NB4 (cell line): ENCODE results near the gene TSHZ2.

ENCODE experiments used
- CTCF ChIP-seq: IDR thresholded peaks from one replicate; pipeline ENCODE4 v1.5.1; 2012; ENCODE audit warnings: low read depth, low read length
- MAX ChIP-seq: IDR thresholded peaks from 2 replicates; pipeline ENCODE4 v1.6.1; 2011; ENCODE audit warnings: low read depth, low read length
- MYC ChIP-seq: IDR thresholded peaks from 2 replicates; pipeline ENCODE4 v1.6.1; 2011; ENCODE audit warnings: low read depth, low read length
- POLR2A ChIP-seq: IDR thresholded peaks from 2 replicates; pipeline ENCODE4 v1.6.1; 2011; ENCODE audit warnings: mild to moderate bottlenecking; ENCODE audit not compliant: insufficient read length; ENCODE audit errors: extremely low read depth

GRCh38 chr20:53057579-53057978 is 85.4 kb downstream of the TSHZ2 start:
- TF ChIP-seq CTCF = no peak
- TF ChIP-seq POLR2A = no peak
- TF ChIP-seq MAX = no peak
- TF ChIP-seq MYC = no peak
